HepG2 (cell line): ENCODE measurements around the gene NECTIN2. TPM values are rescaled to one million over a fixed set of nuclear protein-coding genes. Genes with fewer than 3 reads are reported as not detected.
"Not testable (repeated sequence)": the region's sequence is repeated elsewhere in the genome, so short reads cannot be mapped to it uniquely, and the experiment has no call there.

Source experiments
- AHDC1 ChIP-seq: sonication (generic); formaldehyde crosslinking; IDR thresholded peaks from 2 replicates; pipeline ENCODE4 v1.5.1; 2020; ENCODE audit warnings: mild to moderate bottlenecking, missing genetic modification reagents, borderline replicate concordance
- ATF7-NPFF ChIP-seq: sonication (generic); formaldehyde crosslinking; IDR thresholded peaks from 2 replicates; pipeline ENCODE4 v1.8.1; 2023; ENCODE audit warnings: mild to moderate bottlenecking, low read depth, missing genetic modification reagents, moderate library complexity
- CSRNP1 ChIP-seq: sonication (generic); formaldehyde crosslinking; IDR thresholded peaks from 2 replicates; pipeline ENCODE4 v1.8.1; 2023; ENCODE audit warnings: mild to moderate bottlenecking, missing genetic modification reagents
- DRAP1 ChIP-seq: IDR thresholded peaks from 2 replicates; pipeline ENCODE4 v1.6.1; 2016; ENCODE audit warnings: missing genetic modification reagents, missing compliant biosample characterization
- E2F1 ChIP-seq: sonication (generic); formaldehyde crosslinking; IDR thresholded peaks from 2 replicates; pipeline ENCODE4 v1.5.0; 2020; ENCODE audit warnings: missing genetic modification reagents
- EEA1 ChIP-seq: sonication (generic); formaldehyde crosslinking; IDR thresholded peaks from 2 replicates; pipeline ENCODE4 v1.5.1; 2020; ENCODE audit warnings: mild to moderate bottlenecking, missing genetic modification reagents, borderline replicate concordance
- HDAC1 ChIP-seq: sonication (generic); formaldehyde crosslinking; IDR thresholded peaks from 2 replicates; pipeline ENCODE4 v1.5.1; 2020; ENCODE audit warnings: mild to moderate bottlenecking, missing genetic modification reagents
- LCORL ChIP-seq, 2 experiments: fragments of 450-650 bp in 1 of 2; sonication (generic) in 1 of 2; formaldehyde crosslinking in 1 of 2; IDR thresholded peaks; 2 replicates each; pipeline versions ENCODE4 v1.5.0 to v1.6.1; 2017 to 2020; ENCODE audit warnings: antibody characterized with exemption in 1 of 2, missing genetic modification reagents in 1 of 2
- MAX ChIP-seq: IDR thresholded peaks from 2 replicates; pipeline ENCODE4 v1.6.1; 2012; ENCODE audit warnings: inconsistent platforms
- PTBP1 ChIP-seq: fragments of 200-400 bp; formaldehyde crosslinking; IDR thresholded peaks from 2 replicates; pipeline ENCODE4 v1.6.1; 2018; ENCODE audit warnings: low read length, low read depth; ENCODE audit not compliant: poor library complexity, severe bottlenecking
- RBFOX2 ChIP-seq: fragments of 200-400 bp; formaldehyde crosslinking; IDR thresholded peaks from 2 replicates; pipeline ENCODE4 v1.6.1; 2017; ENCODE audit warnings: low read depth, mild to moderate bottlenecking, low read length
- SPEN ChIP-seq: sonication (generic); formaldehyde crosslinking; IDR thresholded peaks from 2 replicates; pipeline ENCODE4 v1.5.1; 2020; ENCODE audit warnings: low read depth, mild to moderate bottlenecking, missing genetic modification reagents
- ZBTB38 ChIP-seq: sonication (generic); formaldehyde crosslinking; IDR thresholded peaks from 2 replicates; pipeline ENCODE4 v1.5.1; 2020; ENCODE audit warnings: mild to moderate bottlenecking, missing genetic modification reagents
- ZC3H4 ChIP-seq: sonication (generic); formaldehyde crosslinking; IDR thresholded peaks from 2 replicates; pipeline ENCODE4 v1.4.0; 2020; ENCODE audit warnings: missing genetic modification reagents, borderline replicate concordance
- ZNF331 ChIP-seq: sonication (generic); formaldehyde crosslinking; IDR thresholded peaks from 2 replicates; pipeline ENCODE4 v1.4.0; 2020; ENCODE audit warnings: missing genetic modification reagents
- ZNF770 ChIP-seq: sonication (generic); formaldehyde crosslinking; IDR thresholded peaks from 2 replicates; pipeline ENCODE4 v1.5.0; 2020; ENCODE audit warnings: mild to moderate bottlenecking, missing genetic modification reagents
- polyA plus RNA-seq, 8 experiments: library from polyadenylated mRNA; depleted of rRNA in 3 of 8; stranded (reverse) in 7 of 8; unstranded in 1 of 8; fragments of >200 nt; fragmentation: Illumina TruSeq in 4 of 8; extraction: Trizol in 4 of 8; gene quantifications; 2 replicates each; pipeline versions ENCODE4 v1.2.1 to v1.2.3, GENCODE V29; 2011 to 2016; ENCODE audit warnings: low read depth in 4 of 8, missing spikeins in 1 of 8, mixed read lengths in 1 of 8; ENCODE audit not compliant: insufficient read depth in 1 of 8
- total RNA-seq, 5 experiments: library from RNA; depleted of rRNA; stranded (reverse); fragments of >200 nt; fragmentation: Illumina TruSeq; extraction: Trizol; gene quantifications; 2 replicates each; pipeline ENCODE4 v1.2.3, GENCODE V29; 2016; ENCODE audit warnings: low read depth in 1 of 5

NECTIN2 gene
- total and polyA plus RNA-seq, 2 of the 13 experiments (the other 11 are each of a cell fraction or from before 2014, with no cell fraction given) = 75.4 to 114 TPM

- TF ChIP-seq AHDC1 (CRISPR knock-in tag) (peak; percentile 47; the same call in 1 of the 2 replicates), EEA1 (0 out of 2 replicates have a peak, but pooled peaks have one; percentile 61), PTBP1 (peak; percentile 21), ATF7-NPFF (CRISPR knock-in tag) (peak; percentile 32), LCORL (CRISPR knock-in tag; IDR thresholded peaks at IDR 0.05) (peak; percentile 59; the same call in 1 of the 2 replicates), DRAP1 (CRISPR knock-in tag) (peak; percentile 89), ZNF770 (CRISPR knock-in tag) (0 out of 2 replicates have a peak, but pooled peaks have one; percentile 13), ZNF331 (CRISPR knock-in tag) (0 out of 2 replicates have a peak, but pooled peaks have one; percentile 20), RBFOX2 (peak; percentile 86), E2F1 (CRISPR knock-in tag) (0 out of 2 replicates have a peak, but pooled peaks have one; percentile 36), CSRNP1 (0 out of 2 replicates have a peak, but pooled peaks have one; percentile 51), MAX (peak; percentile 52), HDAC1 (CRISPR knock-in tag) (peak; percentile 75), ZC3H4 (CRISPR knock-in tag) (peak; percentile 41; the same call in 1 of the 2 replicates), ZBTB38 (CRISPR knock-in tag) (peak; percentile 72), SPEN (CRISPR knock-in tag) (peak; percentile 58; the same call in 1 of the 2 replicates)
- not testable (repeated sequence) for TF ChIP-seq LCORL (IDR thresholded peaks at IDR 0.05)
These were observed 68.5 kb downstream of the NECTIN2 start, which contains the start of gene APOC1 (continued) for GRCh38 chr19:44914433-44915206.
